Trophoblast cell (in vitro differentiated cells and primary cell): Measurements from ENCODE around the gene LRMDA.

Experiments used
- DNase-seq, 2 donors: peaks; one replicate each; pipeline ENCODE4 v3.0.0-alpha.2; 2016
- H2AFZ ChIP-seq: 2 replicates; pipeline ENCODE4 v1.6.1; 2013; ENCODE audit warnings: low read length, moderate library complexity, mild to moderate bottlenecking; ENCODE audit not compliant: insufficient read depth, poor library complexity
- H2AK5ac ChIP-seq: 2 replicates; pipeline ENCODE4 v1.6.1; 2013; ENCODE audit warnings: mild to moderate bottlenecking, low read length
- H2BK120ac ChIP-seq: 2 replicates; pipeline ENCODE4 v1.6.1; 2013; ENCODE audit warnings: low read length, mild to moderate bottlenecking, moderate library complexity; ENCODE audit not compliant: insufficient read depth, poor library complexity
- H2BK12ac ChIP-seq: 2 replicates; pipeline ENCODE4 v1.6.1; 2013; ENCODE audit warnings: mild to moderate bottlenecking, low read length, moderate library complexity
- H2BK5ac ChIP-seq: 2 replicates; pipeline ENCODE4 v1.6.1; 2013; ENCODE audit warnings: low read length, low read depth, moderate library complexity, mild to moderate bottlenecking; ENCODE audit not compliant: poor library complexity
- H3K14ac ChIP-seq: 2 replicates; pipeline ENCODE4 v1.6.1; 2013; ENCODE audit warnings: mild to moderate bottlenecking, low read length
- H3K18ac ChIP-seq: 2 replicates; pipeline ENCODE4 v1.6.1; 2013; ENCODE audit warnings: mild to moderate bottlenecking, low read length
- H3K23ac ChIP-seq: 2 replicates; pipeline ENCODE4 v1.6.1; 2013; ENCODE audit warnings: low read length
- H3K27ac ChIP-seq: 2 replicates; pipeline ENCODE4 v1.5.1; 2013; ENCODE audit warnings: low read depth, mild to moderate bottlenecking, inconsistent platforms, low read length, moderate library complexity
- H3K27me3 ChIP-seq: 2 replicates; pipeline ENCODE4 v1.6.1; 2013; ENCODE audit warnings: inconsistent platforms, mild to moderate bottlenecking, low read length, moderate library complexity; ENCODE audit not compliant: insufficient read depth
- H3K36me3 ChIP-seq, 2 experiments: 1 replicate in 1 of 2; 2 replicates in 1 of 2; pipeline ENCODE4 v1.6.1; 2013; ENCODE audit warnings: low read length in 2 of 2, mild to moderate bottlenecking in 2 of 2, moderate library complexity in 1 of 2; ENCODE audit not compliant: insufficient read depth in 2 of 2, control insufficient read depth in 1 of 2
- H3K4ac ChIP-seq: 2 replicates; pipeline ENCODE4 v1.6.1; 2013; ENCODE audit warnings: low read depth, mild to moderate bottlenecking, low read length, moderate library complexity
- H3K4me1 ChIP-seq, 2 experiments: 1 replicate in 1 of 2; 2 replicates in 1 of 2; pipeline ENCODE4 v1.6.1; 2013; ENCODE audit warnings: low read length in 2 of 2, mild to moderate bottlenecking in 2 of 2, moderate library complexity in 1 of 2; ENCODE audit not compliant: insufficient read depth in 2 of 2, control insufficient read depth in 1 of 2
- H3K4me2 ChIP-seq: 2 replicates; pipeline ENCODE4 v1.6.1; 2013; ENCODE audit warnings: inconsistent platforms, mild to moderate bottlenecking, low read length, moderate library complexity
- H3K4me3 ChIP-seq: 2 replicates; pipeline ENCODE4 v1.5.1; 2013; ENCODE audit warnings: mild to moderate bottlenecking, low read depth, low read length, inconsistent platforms
- H3K79me1 ChIP-seq: one replicate; pipeline ENCODE4 v1.6.1; 2013; ENCODE audit warnings: low read length
- H3K79me2 ChIP-seq: 2 replicates; pipeline ENCODE4 v1.6.1; 2013; ENCODE audit warnings: low read length, mild to moderate bottlenecking; ENCODE audit not compliant: control insufficient read depth, insufficient read depth, poor library complexity
- H3K9ac ChIP-seq: 2 replicates; pipeline ENCODE4 v1.6.1; 2013; ENCODE audit warnings: mild to moderate bottlenecking, low read length
- H3K9me3 ChIP-seq: 2 replicates; pipeline ENCODE4 v1.6.1; 2013; ENCODE audit warnings: low read depth, mild to moderate bottlenecking, control low read depth, inconsistent platforms, low read length; ENCODE audit not compliant: insufficient read depth
- H4K12ac ChIP-seq: 2 replicates; pipeline ENCODE4 v1.6.1; 2013; ENCODE audit warnings: low read depth, mild to moderate bottlenecking, low read length, moderate library complexity
- H4K8ac ChIP-seq: 2 replicates; pipeline ENCODE4 v1.6.1; 2013; ENCODE audit warnings: low read depth, mild to moderate bottlenecking, low read length, moderate library complexity
- H4K91ac ChIP-seq: one replicate; pipeline ENCODE4 v1.6.1; 2013; ENCODE audit warnings: low read depth, mild to moderate bottlenecking, low read length, moderate library complexity
- whole genome bisulfite sequencing: extraction: QIAGEN DNeasy Blood & Tissue Kit; methylation state at CpG from one replicate; pipeline ENCODE4 v1.1.7; 2013; ENCODE audit warnings: missing lambda C conversion rate; ENCODE audit not compliant: insufficient read length, insufficient coverage; ENCODE audit errors: extremely low coverage; 5-methylcytosine and 5-hydroxymethylcytosine counted together

Gene LRMDA

GRCh38 chr10:75726522-75727483 is 295.4 kb downstream of the LRMDA start:
- H3K4me1 ChIP-seq = no peaks in the 10 kb centered on the region
- H4K91ac ChIP-seq = no peak overlapping the region
- no peak overlapping the region for H4K12ac ChIP-seq
- H3K79me2 ChIP-seq = no peaks in the 10 kb centered on the region
- H3K9me3 ChIP-seq = no peaks in the 10 kb centered on the region
- H3K14ac ChIP-seq = no peak overlapping the region
- H3K18ac ChIP-seq = no peak overlapping the region
- no CpG with 5 or more reads among the region's 11 CpGs for WGBS
- no peaks in the 10 kb centered on the region for H3K79me1 ChIP-seq
- no peak overlapping the region for H2AFZ ChIP-seq
- H2BK120ac ChIP-seq = no peak overlapping the region
- H2BK12ac ChIP-seq = no peak overlapping the region
- no peak overlapping the region for H3K4me2 ChIP-seq
- no peak for DNase-seq
- no peak overlapping the region for H3K4me3 ChIP-seq
- H4K8ac ChIP-seq = no peak overlapping the region
- no peak overlapping the region for H2BK5ac ChIP-seq
- H3K27ac ChIP-seq = no peak overlapping the region
- no peak overlapping the region for H3K23ac ChIP-seq
- H3K27me3 ChIP-seq = no peaks in the 10 kb centered on the region
- no peak overlapping the region for H3K4ac ChIP-seq
- no peak overlapping the region for H3K9ac ChIP-seq
- no peaks in the 10 kb centered on the region for H3K36me3 ChIP-seq
- no peak overlapping the region for H2AK5ac ChIP-seq

GRCh38 chr10:75730847-75731246 is 299.4 kb downstream of the LRMDA start:
- no peak overlapping the region for H2AFZ ChIP-seq
- H3K23ac ChIP-seq = no peak overlapping the region
- no peak overlapping the region for H3K9ac ChIP-seq
- H3K79me2 ChIP-seq = no peaks in the 10 kb centered on the region
- no peak for DNase-seq
- no peaks in the 10 kb centered on the region for H3K4me1 ChIP-seq
- no peak overlapping the region for H3K14ac ChIP-seq
- no peak overlapping the region for H3K4me2 ChIP-seq
- no peak overlapping the region for H4K8ac ChIP-seq
- no peak overlapping the region for H2BK120ac ChIP-seq
- no peak overlapping the region for H4K91ac ChIP-seq
- H3K27ac ChIP-seq = no peak overlapping the region
- no CpG with 5 or more reads among the region's 1 CpG for WGBS
- H3K4me3 ChIP-seq = no peak overlapping the region
- H2BK12ac ChIP-seq = no peak overlapping the region
- H3K27me3 ChIP-seq = no peaks in the 10 kb centered on the region
- H2AK5ac ChIP-seq = no peak overlapping the region
- H2BK5ac ChIP-seq = no peak overlapping the region
- no peaks in the 10 kb centered on the region for H3K9me3 ChIP-seq
- no peak overlapping the region for H3K4ac ChIP-seq
- no peaks in the 10 kb centered on the region for H3K79me1 ChIP-seq
- no peaks in the 10 kb centered on the region for H3K36me3 ChIP-seq
- no peak overlapping the region for H3K18ac ChIP-seq
- H4K12ac ChIP-seq = no peak overlapping the region

GRCh38 chr10:75733135-75733890 is 301.9 kb downstream of the LRMDA start:
- H2AFZ ChIP-seq = no peak overlapping the region
- no peak overlapping the region for H2BK12ac ChIP-seq
- no peak overlapping the region for H3K4ac ChIP-seq
- H3K4me3 ChIP-seq = no peak overlapping the region
- DNase-seq = no peak
- no peak overlapping the region for H3K18ac ChIP-seq
- no peak overlapping the region for H4K12ac ChIP-seq
- no peak overlapping the region for H2AK5ac ChIP-seq
- H3K27ac ChIP-seq = no peak overlapping the region
- H3K4me2 ChIP-seq = no peak overlapping the region
- H3K79me2 ChIP-seq = no peaks in the 10 kb centered on the region
- no peaks in the 10 kb centered on the region for H3K79me1 ChIP-seq
- no CpG with 5 or more reads among the region's 2 CpGs for WGBS
- no peaks in the 10 kb centered on the region for H3K27me3 ChIP-seq
- H3K9me3 ChIP-seq = peaks cover 2% of the 10 kb centered on the region
- H3K4me1 ChIP-seq = no peaks in the 10 kb centered on the region
- H2BK120ac ChIP-seq = no peak overlapping the region
- no peaks in the 10 kb centered on the region for H3K36me3 ChIP-seq
- no peak overlapping the region for H3K23ac ChIP-seq
- H3K9ac ChIP-seq = no peak overlapping the region
- no peak overlapping the region for H2BK5ac ChIP-seq
- H3K14ac ChIP-seq = no peak overlapping the region
- H4K8ac ChIP-seq = no peak overlapping the region
- no peak overlapping the region for H4K91ac ChIP-seq

- no peaks in the 10 kb centered on the region for H3K79me2 ChIP-seq
- no peaks in the 10 kb centered on the region for H3K4me1 ChIP-seq
- peaks cover 5% of the 10 kb centered on the region for H3K9me3 ChIP-seq
- H3K4ac ChIP-seq = no peak overlapping the region
- DNase-seq = no peak
- H3K4me2 ChIP-seq = no peak overlapping the region
- H4K12ac ChIP-seq = no peak overlapping the region
- no peak overlapping the region for H3K23ac ChIP-seq
- no peak overlapping the region for H2AFZ ChIP-seq
- H4K91ac ChIP-seq = no peak overlapping the region
- no peaks in the 10 kb centered on the region for H3K36me3 ChIP-seq
- no CpG with 5 or more reads among the region's 5 CpGs for WGBS
- H3K4me3 ChIP-seq = no peak overlapping the region
- H3K18ac ChIP-seq = no peak overlapping the region
- H3K9ac ChIP-seq = no peak overlapping the region
- no peak overlapping the region for H3K14ac ChIP-seq
- H2AK5ac ChIP-seq = no peak overlapping the region
- H3K27ac ChIP-seq = no peak overlapping the region
- no peak overlapping the region for H4K8ac ChIP-seq
- no peaks in the 10 kb centered on the region for H3K27me3 ChIP-seq
- no peak overlapping the region for H2BK5ac ChIP-seq
- H2BK12ac ChIP-seq = no peak overlapping the region
- no peaks in the 10 kb centered on the region for H3K79me1 ChIP-seq
- no peak overlapping the region for H2BK120ac ChIP-seq
Observed at GRCh38 chr10:75736151-75736640, 304.8 kb downstream of the LRMDA start.
